ENCODE measurements around the gene CMPK2.
"Not testable (repeated sequence)": the region's sequence is repeated elsewhere in the genome, so short reads cannot be mapped to it uniquely, and the experiment has no call there.

CMPK2 gene

GRCh38 chr2:6865346-6866274 lies at the start of gene CMPK2:
CMPK2 (minus strand) TSS chr2:6865907; CDS start chr2:6865696, 211 bp downstream.
- peak; percentile 46 to 76 (median 59) for DNase-seq (ENCODE audit: low read depth in 3 of 3)

- DNase-seq (ENCODE audit: low read depth in 3 of 3) = no peak
These were observed 49.7 kb upstream of the CMPK2 start for GRCh38 chr2:6915399-6915798.

- peak in 1 of 3 experiments; percentile 19 for DNase-seq (ENCODE audit: low read depth in 3 of 3)
These were observed 49.1 kb upstream of the CMPK2 start for GRCh38 chr2:6914828-6915227.

GRCh38 chr2:6913415-6914157 lies 47.9 kb upstream of the CMPK2 start:
- peak in 1 of 3 experiments; percentile 58 for DNase-seq (ENCODE audit: low read depth in 3 of 3)

- no peak for DNase-seq (ENCODE audit: low read depth in 3 of 3)
These were observed 46.0 kb upstream of the CMPK2 start for GRCh38 chr2:6911721-6912120.

GRCh38 chr2:6909431-6910385 lies 44.0 kb upstream of the CMPK2 start:
- DNase-seq (ENCODE audit: low read depth in 3 of 3) = no peak

GRCh38 chr2:6908291-6908690 lies 42.6 kb upstream of the CMPK2 start:
- DNase-seq (ENCODE audit: low read depth in 3 of 3) = no peak

- DNase-seq (ENCODE audit: low read depth in 3 of 3) = no peak
These were observed 40.5 kb upstream of the CMPK2 start for GRCh38 chr2:6906165-6906741.

- DNase-seq (ENCODE audit: low read depth in 3 of 3) = no peak
These were observed 40.0 kb upstream of the CMPK2 start for GRCh38 chr2:6905668-6906067.

GRCh38 chr2:6902581-6902980 lies 36.9 kb upstream of the CMPK2 start:
- not testable (repeated sequence) for DNase-seq (ENCODE audit: low read depth in 3 of 3)

GRCh38 chr2:6896930-6897759 lies 31.4 kb upstream of the CMPK2 start:
- no peak for DNase-seq (ENCODE audit: low read depth in 3 of 3)

GRCh38 chr2:6893876-6894482 lies 28.3 kb upstream of the CMPK2 start:
- DNase-seq (ENCODE audit: low read depth in 3 of 3) = no peak

GRCh38 chr2:6888724-6889123 lies 23.0 kb upstream of the CMPK2 start:
- no peak for DNase-seq (ENCODE audit: low read depth in 3 of 3)

- DNase-seq (ENCODE audit: low read depth in 3 of 3) = no peak
These were observed 22.1 kb upstream of the CMPK2 start for GRCh38 chr2:6887751-6888192.

- DNase-seq (ENCODE audit: low read depth in 3 of 3) = no peak
These were observed 20.3 kb upstream of the CMPK2 start for GRCh38 chr2:6885968-6886367.

- DNase-seq (ENCODE audit: low read depth in 3 of 3) = no peak
These were observed 19.8 kb upstream of the CMPK2 start for GRCh38 chr2:6885551-6885950.

GRCh38 chr2:6883448-6884122 lies 17.9 kb upstream of the CMPK2 start:
- DNase-seq (ENCODE audit: low read depth in 3 of 3) = no peak

- DNase-seq (ENCODE audit: low read depth in 3 of 3) = no peak
These were observed 15.8 kb upstream of the CMPK2 start for GRCh38 chr2:6881516-6881915.

GRCh38 chr2:6881046-6881445 lies 15.3 kb upstream of the CMPK2 start:
- DNase-seq (ENCODE audit: low read depth in 3 of 3) = no peak
